CD14-positive monocyte (primary cell): ENCODE data around the gene BPIFB1. TPM values are rescaled to one million over a fixed set of nuclear protein-coding genes. Genes with fewer than 3 reads are reported as not detected.

Experiments used
- DNase-seq, 3 donors: peaks; one replicate each; pipeline ENCODE4 v3.0.0-alpha.2; 2011 to 2022
- H2AFZ ChIP-seq: 2 replicates; pipeline ENCODE4 v1.6.0; 2012; ENCODE audit warnings: mild to moderate bottlenecking, low read depth, low read length, inconsistent platforms; ENCODE audit not compliant: insufficient read depth, poor library complexity, severe bottlenecking
- H3K27ac ChIP-seq, 2 donors: 1 replicate in 1 of 2; 2 replicates in 1 of 2; pipeline ENCODE4 v1.5.1; 2012 to 2013; ENCODE audit warnings: low read length in 2 of 2, control low read depth in 1 of 2, inconsistent platforms in 1 of 2, low read depth in 1 of 2, mild to moderate bottlenecking in 1 of 2
- H3K27me3 ChIP-seq, 2 donors: one replicate each; pipeline versions ENCODE4 v1.6.0 to v1.6.1; 2011 to 2013; ENCODE audit warnings: low read length in 2 of 2; ENCODE audit not compliant: control insufficient read depth in 2 of 2, insufficient read depth in 2 of 2
- H3K36me3 ChIP-seq, 2 donors: replicated peaks in 1 of 2; 1 replicate in 1 of 2; 2 replicates in 1 of 2; pipeline versions ENCODE4 v1.5.1 to v1.6.1; 2012 to 2013; ENCODE audit warnings: low read length in 2 of 2, control low read depth in 1 of 2, inconsistent platforms in 1 of 2, mild to moderate bottlenecking in 1 of 2; ENCODE audit not compliant: insufficient read depth in 2 of 2, control insufficient read depth in 1 of 2
- H3K4me1 ChIP-seq, 2 donors: 1 replicate in 1 of 2; 2 replicates in 1 of 2; pipeline versions ENCODE4 v1.5.1 to v1.6.1; 2012 to 2013; ENCODE audit warnings: low read length in 2 of 2, control low read depth in 1 of 2, inconsistent platforms in 1 of 2, mild to moderate bottlenecking in 1 of 2, moderate library complexity in 1 of 2; ENCODE audit not compliant: insufficient read depth in 2 of 2, control insufficient read depth in 1 of 2
- H3K4me2 ChIP-seq: replicated peaks from 2 replicates; pipeline ENCODE3; 2012; ENCODE audit warnings: low read length, moderate library complexity, mild to moderate bottlenecking; ENCODE audit not compliant: poor library complexity, severe bottlenecking; ENCODE audit errors: extremely low read depth
- H3K4me3 ChIP-seq, 3 experiments: fragments of 200-600 bp in 1 of 3; sonication (generic) in 1 of 3; replicated peaks in 1 of 3; 1 replicate in 2 of 3; 2 replicates in 1 of 3; pipeline ENCODE4 v1.5.1; 2011 to 2013; ENCODE audit warnings: low read length in 3 of 3, mild to moderate bottlenecking in 3 of 3, control low read depth in 2 of 3, low read depth in 2 of 3, inconsistent platforms in 1 of 3, moderate library complexity in 1 of 3
- H3K79me2 ChIP-seq: 2 replicates; pipeline ENCODE4 v1.6.0; 2012; ENCODE audit warnings: mild to moderate bottlenecking, control low read depth, inconsistent platforms, low read length, moderate library complexity; ENCODE audit not compliant: insufficient read depth
- H3K9ac ChIP-seq: 2 replicates; pipeline ENCODE4 v1.6.0; 2017; ENCODE audit warnings: low read length, mild to moderate bottlenecking; ENCODE audit not compliant: insufficient read depth, poor library complexity, severe bottlenecking
- H3K9me3 ChIP-seq, 2 donors: replicated peaks in 1 of 2; 1 replicate in 1 of 2; 2 replicates in 1 of 2; pipeline versions ENCODE4 v1.5.1 to v1.6.1; 2012 to 2013; ENCODE audit warnings: low read length in 2 of 2, control low read depth in 1 of 2; ENCODE audit not compliant: control insufficient read depth in 1 of 2, insufficient read depth in 1 of 2
- H4K20me1 ChIP-seq: 2 replicates; pipeline ENCODE4 v1.6.0; 2012; ENCODE audit warnings: mild to moderate bottlenecking, low read length, control low read depth, moderate library complexity; ENCODE audit not compliant: insufficient read depth
- H3K27ac Mint-ChIP-seq, 7 donors: one replicate each; pipeline ENCODE4 v1.8.0; 2020; ENCODE audit warnings: mild to moderate bottlenecking in 7 of 7, mixed read lengths in 7 of 7, moderate library complexity in 6 of 7, inconsistent platforms in 2 of 7
- H3K27me3 Mint-ChIP-seq, 3 donors: one replicate each; pipeline ENCODE4 v1.8.0; 2021 to 2022; ENCODE audit warnings: low read depth in 3 of 3, mild to moderate bottlenecking in 3 of 3, mixed read lengths in 3 of 3, moderate library complexity in 3 of 3, inconsistent platforms in 1 of 3
- H3K36me3 Mint-ChIP-seq, 2 donors: one replicate each; pipeline ENCODE4 v1.8.0; 2020; ENCODE audit warnings: mixed read lengths in 2 of 2, inconsistent platforms in 1 of 2, mild to moderate bottlenecking in 1 of 2
- H3K4me1 Mint-ChIP-seq: one replicate; pipeline ENCODE4 v1.8.0; 2020; ENCODE audit warnings: mild to moderate bottlenecking, mixed read lengths
- H3K4me3 Mint-ChIP-seq, 2 donors: one replicate each; pipeline ENCODE4 v1.8.0; 2020; ENCODE audit warnings: mild to moderate bottlenecking in 2 of 2, mixed read lengths in 2 of 2, moderate library complexity in 1 of 2
- H3K9me3 Mint-ChIP-seq, 7 donors: one replicate each; pipeline ENCODE4 v1.8.0; 2020 to 2022; ENCODE audit warnings: mixed read lengths in 7 of 7, mild to moderate bottlenecking in 6 of 7, moderate library complexity in 6 of 7, inconsistent platforms in 2 of 7
- CTCF ChIP-seq: fragments of 200-600 bp; IDR thresholded peaks from one replicate; pipeline ENCODE4 v1.8.0; 2022; ENCODE audit warnings: antibody characterized with exemption, mild to moderate bottlenecking
- WGBS: methylation state at CpG from one replicate; pipeline ENCODE4 v1.1.5; 2013; ENCODE audit warnings: missing lambda C conversion rate; ENCODE audit not compliant: insufficient coverage; 5-methylcytosine and 5-hydroxymethylcytosine counted together
- intact Hi-C, 2 donors: fragments of 100-400 bp; cut with micrococcal nuclease; formaldehyde crosslinking; loops; one replicate each; pipeline versions ENCODE4 v1.15.0 to v1.15.1; 2023
- polyA plus RNA-seq, 3 donors: library from polyadenylated mRNA; depleted of rRNA in 1 of 3; unstranded in 2 of 3; stranded (reverse) in 1 of 3; fragments of 300-500 nt in 2 of 3; fragments of >200 nt in 1 of 3; fragmentation: Illumina TruSeq in 2 of 3; gene quantifications; 1 replicate in 2 of 3; 2 replicates in 1 of 3; pipeline ENCODE4 v1.2.3, GENCODE V29; 2012 to 2021

The BPIFB1 gene
- polyA plus RNA-seq, 3 donors = not detected

GRCh38 chr20:33316343-33316742, 33.3 kb downstream of the BPIFB1 start:
- Histone ChIP-seq H3K27ac (no peak overlapping the region), H3K36me3 (no peaks in the 10 kb centered on the region), H2AFZ (no peak overlapping the region), H3K27me3 (no peaks in the 10 kb centered on the region), H3K4me1 (no peaks in the 10 kb centered on the region), H3K9me3 (no peaks in the 10 kb centered on the region), H3K4me3 (no peak overlapping the region), H3K4me2 (no peak overlapping the region), H3K79me2 (no peaks in the 10 kb centered on the region), H4K20me1 (no peaks in the 10 kb centered on the region), H3K9ac (no peak overlapping the region)
- H3K9me3 Mint-ChIP-seq = no peaks in the 10 kb centered on the region
- no peak overlapping the region for H3K4me3 Mint-ChIP-seq
- peaks cover 0 to 2% (median 2%) of the 10 kb centered on the region in 3 donors for H3K27me3 Mint-ChIP-seq
- no peak for DNase-seq
- H3K4me1 Mint-ChIP-seq = no peaks in the 10 kb centered on the region
- H3K27ac Mint-ChIP-seq = peak overlapping the region in 1 of 7 donors; percentile 20
- intact Hi-C loops = no loop called here
- H3K36me3 Mint-ChIP-seq = no peaks in the 10 kb centered on the region
- WGBS = 76% methylated on average over 3 of the region's 5 CpGs
- no peak for TF ChIP-seq CTCF

DNA sequence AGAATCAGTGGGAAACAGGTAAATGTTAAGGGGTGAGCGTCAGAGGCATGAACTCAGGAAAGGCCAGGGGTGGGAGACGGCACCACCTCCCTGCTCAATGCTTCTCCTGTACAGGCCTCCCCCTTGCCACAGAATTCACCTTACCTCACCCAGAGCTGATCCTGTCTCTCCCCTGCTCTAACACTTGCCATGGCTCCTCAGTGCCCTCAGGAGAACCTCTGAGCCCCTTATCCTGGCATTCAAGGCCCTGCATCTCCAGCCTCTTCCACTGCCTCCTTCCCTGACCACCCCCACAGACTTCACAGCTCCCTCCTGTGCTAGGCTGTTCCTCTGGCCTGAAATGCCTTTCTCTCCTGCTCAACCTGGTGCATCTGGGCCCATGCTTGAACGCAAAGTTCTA, 33.9 kb downstream of the BPIFB1 start:
- H3K27ac ChIP-seq = no peak overlapping the region
- Mint-ChIP-seq H3K4me1 (no peaks in the 10 kb centered on the region), H3K4me3 (no peak overlapping the region), H3K9me3 (no peaks in the 10 kb centered on the region), H3K27me3 (peaks cover 0 to 2% (median 2%) of the 10 kb centered on the region in 3 donors), H3K27ac (no peak overlapping the region), H3K36me3 (no peaks in the 10 kb centered on the region)
- intact Hi-C loops = no loop called here
- TF ChIP-seq CTCF = no peak
- H3K4me2 ChIP-seq = no peak overlapping the region
- no peaks in the 10 kb centered on the region for H3K79me2 ChIP-seq
- no peaks in the 10 kb centered on the region for H3K4me1 ChIP-seq
- no peak overlapping the region for H2AFZ ChIP-seq
- H3K4me3 ChIP-seq = no peak overlapping the region
- no peaks in the 10 kb centered on the region for H4K20me1 ChIP-seq
- no peaks in the 10 kb centered on the region for H3K36me3 ChIP-seq
- H3K9ac ChIP-seq = no peak overlapping the region
- no peak for DNase-seq
- no peaks in the 10 kb centered on the region for H3K27me3 ChIP-seq
- no peaks in the 10 kb centered on the region for H3K9me3 ChIP-seq
- WGBS = 100% methylated on average over 3 of the region's 3 CpGs
